ENCODE data around the gene SLC27A1. TPM values are rescaled to one million over a fixed set of nuclear protein-coding genes. Genes with fewer than 3 reads are reported as not detected.

Gene SLC27A1
- total RNA-seq, 1 experiment from 2014 or later = 8.6 TPM

DNA sequence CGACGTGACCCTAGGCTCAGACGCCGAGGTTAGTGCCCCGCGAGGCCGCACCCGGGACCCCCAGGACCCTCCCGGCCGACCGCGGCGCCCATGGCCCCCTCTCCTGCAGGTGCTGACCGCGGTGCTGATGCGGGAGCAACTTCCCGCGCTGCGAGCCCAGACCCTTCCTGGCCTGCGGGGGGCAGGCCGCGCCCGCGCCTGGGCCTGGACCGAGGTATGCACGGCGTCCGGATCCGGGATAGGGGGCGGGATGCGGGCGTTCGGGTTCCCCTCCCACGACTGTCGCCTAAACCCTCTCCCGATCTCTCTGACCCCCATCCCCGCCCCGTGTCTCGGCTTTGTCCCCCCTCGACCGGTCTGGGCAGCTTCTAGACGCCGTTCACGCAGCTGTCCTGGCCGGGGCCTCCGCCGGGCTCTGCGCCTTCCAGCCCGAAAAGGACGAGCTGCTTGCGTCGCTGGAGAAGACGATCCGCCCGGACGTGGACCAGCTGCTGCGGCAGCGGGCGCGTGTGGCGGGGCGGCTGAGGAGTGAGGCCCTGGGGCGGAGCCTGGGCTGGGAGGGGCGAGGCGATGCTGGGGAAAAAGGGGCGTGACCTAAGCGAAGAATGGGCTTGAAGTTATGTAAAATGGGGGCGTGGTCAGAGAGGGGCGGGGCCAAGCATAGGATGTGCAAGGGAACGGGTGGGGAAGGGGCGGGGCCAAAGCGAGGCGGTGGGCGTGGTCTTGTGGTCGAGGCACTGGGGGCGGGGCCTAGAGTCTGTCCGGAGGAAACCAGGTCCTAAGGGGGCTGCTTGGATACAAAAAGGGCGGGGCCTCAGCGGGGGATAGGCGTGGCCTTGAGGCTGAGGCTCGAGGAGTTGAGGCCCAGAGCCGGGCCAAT, 69.2 kb downstream of the SLC27A1 start (continued):
- TF ChIP-seq PREB (CRISPR knock-in tag; IDR thresholded peaks at IDR 0.05; ENCODE audit: borderline replicate concordance) (0 out of 2 replicates have a peak, but pooled peaks have one; percentile 31), NFYB (CRISPR knock-in tag; conservative IDR thresholded peaks at IDR 0.05; ENCODE audit: low read depth) (no peak), FOXP1 (CRISPR knock-in tag; IDR thresholded peaks at IDR 0.05; ENCODE audit: borderline replicate concordance) (0 out of 2 replicates have a peak, but pooled peaks have one; percentile 37), ESRRA (CRISPR knock-in tag; IDR thresholded peaks at IDR 0.05; ENCODE audit: borderline replicate concordance) (no peak), NR3C1 (CRISPR knock-in tag; conservative IDR thresholded peaks at IDR 0.05; ENCODE audit: low read depth) (0 out of 2 replicates have a peak, but pooled peaks have one; percentile 87), CREM (CRISPR knock-in tag; IDR thresholded peaks at IDR 0.05) (0 out of 2 replicates have a peak, but pooled peaks have one; percentile 76), ATF3 (CRISPR knock-in tag; conservative IDR thresholded peaks at IDR 0.05) (0 out of 2 replicates have a peak, but pooled peaks have one; percentile 13), FOXK1 (CRISPR knock-in tag; IDR thresholded peaks at IDR 0.05) (peak; percentile 2; the same call in 1 of the 2 replicates), ZNF263 (CRISPR knock-in tag; IDR thresholded peaks at IDR 0.05; ENCODE audit: low read depth) (no peak), ZNF317 (CRISPR knock-in tag; IDR thresholded peaks at IDR 0.05; ENCODE audit: borderline replicate concordance, low read depth) (peak; percentile 60; the same call in 1 of the 2 replicates), ARID4B (CRISPR knock-in tag; IDR thresholded peaks at IDR 0.05; ENCODE audit: borderline replicate concordance) (0 out of 2 replicates have a peak, but pooled peaks have one; percentile 94), ELF4 (CRISPR knock-in tag; IDR thresholded peaks at IDR 0.05; ENCODE audit: low read depth) (no peak; the same call in 1 of the 2 replicates), NFE2L1 (CRISPR knock-in tag; IDR thresholded peaks at IDR 0.05) (0 out of 2 replicates have a peak, but pooled peaks have one; percentile 27), ZBTB21 (CRISPR knock-in tag; IDR thresholded peaks at IDR 0.05; ENCODE audit: borderline replicate concordance) (peak; percentile 91), TP53 (CRISPR knock-in tag; IDR thresholded peaks at IDR 0.05) (peak; percentile 91; the same call in 1 of the 2 replicates)
- TF ChIP-seq, protein P1, sequence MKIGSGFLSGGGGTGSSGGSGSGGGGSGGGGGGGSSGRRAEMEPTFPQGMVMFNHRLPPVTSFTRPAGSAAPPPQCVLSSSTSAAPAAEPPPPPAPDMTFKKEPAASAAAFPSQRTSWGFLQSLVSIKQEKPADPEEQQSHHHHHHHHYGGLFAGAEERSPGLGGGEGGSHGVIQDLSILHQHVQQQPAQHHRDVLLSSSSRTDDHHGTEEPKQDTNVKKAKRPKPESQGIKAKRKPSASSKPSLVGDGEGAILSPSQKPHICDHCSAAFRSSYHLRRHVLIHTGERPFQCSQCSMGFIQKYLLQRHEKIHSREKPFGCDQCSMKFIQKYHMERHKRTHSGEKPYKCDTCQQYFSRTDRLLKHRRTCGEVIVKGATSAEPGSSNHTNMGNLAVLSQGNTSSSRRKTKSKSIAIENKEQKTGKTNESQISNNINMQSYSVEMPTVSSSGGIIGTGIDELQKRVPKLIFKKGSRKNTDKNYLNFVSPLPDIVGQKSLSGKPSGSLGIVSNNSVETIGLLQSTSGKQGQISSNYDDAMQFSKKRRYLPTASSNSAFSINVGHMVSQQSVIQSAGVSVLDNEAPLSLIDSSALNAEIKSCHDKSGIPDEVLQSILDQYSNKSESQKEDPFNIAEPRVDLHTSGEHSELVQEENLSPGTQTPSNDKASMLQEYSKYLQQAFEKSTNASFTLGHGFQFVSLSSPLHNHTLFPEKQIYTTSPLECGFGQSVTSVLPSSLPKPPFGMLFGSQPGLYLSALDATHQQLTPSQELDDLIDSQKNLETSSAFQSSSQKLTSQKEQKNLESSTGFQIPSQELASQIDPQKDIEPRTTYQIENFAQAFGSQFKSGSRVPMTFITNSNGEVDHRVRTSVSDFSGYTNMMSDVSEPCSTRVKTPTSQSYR (CRISPR knock-in tag; IDR thresholded peaks at IDR 0.05) = no peak
- TF ChIP-seq, protein P2, sequence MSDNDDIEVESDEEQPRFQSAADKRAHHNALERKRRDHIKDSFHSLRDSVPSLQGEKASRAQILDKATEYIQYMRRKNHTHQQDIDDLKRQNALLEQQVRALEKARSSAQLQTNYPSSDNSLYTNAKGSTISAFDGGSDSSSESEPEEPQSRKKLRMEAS (CRISPR knock-in tag; IDR thresholded peaks at IDR 0.05) = peak; percentile 74; the same call in 1 of the 2 replicates
- TF ChIP-seq, protein P3, sequence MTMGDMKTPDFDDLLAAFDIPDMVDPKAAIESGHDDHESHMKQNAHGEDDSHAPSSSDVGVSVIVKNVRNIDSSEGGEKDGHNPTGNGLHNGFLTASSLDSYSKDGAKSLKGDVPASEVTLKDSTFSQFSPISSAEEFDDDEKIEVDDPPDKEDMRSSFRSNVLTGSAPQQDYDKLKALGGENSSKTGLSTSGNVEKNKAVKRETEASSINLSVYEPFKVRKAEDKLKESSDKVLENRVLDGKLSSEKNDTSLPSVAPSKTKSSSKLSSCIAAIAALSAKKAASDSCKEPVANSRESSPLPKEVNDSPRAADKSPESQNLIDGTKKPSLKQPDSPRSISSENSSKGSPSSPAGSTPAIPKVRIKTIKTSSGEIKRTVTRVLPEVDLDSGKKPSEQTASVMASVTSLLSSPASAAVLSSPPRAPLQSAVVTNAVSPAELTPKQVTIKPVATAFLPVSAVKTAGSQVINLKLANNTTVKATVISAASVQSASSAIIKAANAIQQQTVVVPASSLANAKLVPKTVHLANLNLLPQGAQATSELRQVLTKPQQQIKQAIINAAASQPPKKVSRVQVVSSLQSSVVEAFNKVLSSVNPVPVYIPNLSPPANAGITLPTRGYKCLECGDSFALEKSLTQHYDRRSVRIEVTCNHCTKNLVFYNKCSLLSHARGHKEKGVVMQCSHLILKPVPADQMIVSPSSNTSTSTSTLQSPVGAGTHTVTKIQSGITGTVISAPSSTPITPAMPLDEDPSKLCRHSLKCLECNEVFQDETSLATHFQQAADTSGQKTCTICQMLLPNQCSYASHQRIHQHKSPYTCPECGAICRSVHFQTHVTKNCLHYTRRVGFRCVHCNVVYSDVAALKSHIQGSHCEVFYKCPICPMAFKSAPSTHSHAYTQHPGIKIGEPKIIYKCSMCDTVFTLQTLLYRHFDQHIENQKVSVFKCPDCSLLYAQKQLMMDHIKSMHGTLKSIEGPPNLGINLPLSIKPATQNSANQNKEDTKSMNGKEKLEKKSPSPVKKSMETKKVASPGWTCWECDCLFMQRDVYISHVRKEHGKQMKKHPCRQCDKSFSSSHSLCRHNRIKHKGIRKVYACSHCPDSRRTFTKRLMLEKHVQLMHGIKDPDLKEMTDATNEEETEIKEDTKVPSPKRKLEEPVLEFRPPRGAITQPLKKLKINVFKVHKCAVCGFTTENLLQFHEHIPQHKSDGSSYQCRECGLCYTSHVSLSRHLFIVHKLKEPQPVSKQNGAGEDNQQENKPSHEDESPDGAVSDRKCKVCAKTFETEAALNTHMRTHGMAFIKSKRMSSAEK (CRISPR knock-in tag; IDR thresholded peaks at IDR 0.05; ENCODE audit: borderline replicate concordance) = no peak
- TF ChIP-seq, protein P4, sequence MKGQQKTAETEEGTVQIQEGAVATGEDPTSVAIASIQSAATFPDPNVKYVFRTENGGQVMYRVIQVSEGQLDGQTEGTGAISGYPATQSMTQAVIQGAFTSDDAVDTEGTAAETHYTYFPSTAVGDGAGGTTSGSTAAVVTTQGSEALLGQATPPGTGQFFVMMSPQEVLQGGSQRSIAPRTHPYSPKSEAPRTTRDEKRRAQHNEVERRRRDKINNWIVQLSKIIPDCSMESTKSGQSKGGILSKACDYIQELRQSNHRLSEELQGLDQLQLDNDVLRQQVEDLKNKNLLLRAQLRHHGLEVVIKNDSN (CRISPR knock-in tag; IDR thresholded peaks at IDR 0.05) = peak; percentile 32; the same call in 1 of the 2 replicates

Measured in WTC11 (cell line).